GM12874 (cell line): ENCODE measurements around the gene NUDT12.
A peak's percentile ranks its signal among the peaks of the same experiment; 100 is the strongest.

Experiments used
- CTCF ChIP-seq: IDR thresholded peaks from 2 replicates; pipeline ENCODE4 v1.5.1; 2011; ENCODE audit warnings: low read depth, mild to moderate bottlenecking, control low read depth, low read length, moderate library complexity; ENCODE audit not compliant: insufficient read depth

The NUDT12 gene

GRCh38 chr5:103590221-103590620 is 27.6 kb upstream of the NUDT12 start:
- no peak for TF ChIP-seq CTCF

GRCh38 chr5:103589776-103590175 is 27.2 kb upstream of the NUDT12 start:
- no peak for TF ChIP-seq CTCF

GRCh38 chr5:103589357-103589756 is 26.8 kb upstream of the NUDT12 start:
- TF ChIP-seq CTCF: no peak

GRCh38 chr5:103587185-103587748 is 24.7 kb upstream of the NUDT12 start:
- TF ChIP-seq CTCF: no peak

- peak; percentile 23; the same call in 1 of the 2 replicates for TF ChIP-seq CTCF
Observed at GRCh38 chr5:103582364-103582763, 19.8 kb upstream of the NUDT12 start.

- no peak for TF ChIP-seq CTCF
Observed at GRCh38 chr5:103573411-103573810, 10.8 kb upstream of the NUDT12 start.

- TF ChIP-seq CTCF: no peak
Observed at GRCh38 chr5:103572454-103572853, 9.9 kb upstream of the NUDT12 start.
